Ramos (cell line): ENCODE results near the gene CDK11B.
"Not testable (repeated sequence)": the region's sequence is repeated elsewhere in the genome, so short reads cannot be mapped to it uniquely, and the experiment has no call there.

Experiments
- in situ Hi-C: fragments of 300-500 bp; cut with MboI; formaldehyde crosslinking; loops from one replicate; pipeline ENCODE4 v1.14.3; 2022; ENCODE audit warnings: low sequenced_read_pairs; ENCODE audit not compliant: unreplicated experiment

CDK11B gene

GRCh38 chr1:1683104-1683905 is 24.5 kb upstream of the CDK11B start:
- in situ Hi-C loops, result no loop called here

- in situ Hi-C loops, result no loop called here
Observed at GRCh38 chr1:1680912-1681273, 22.1 kb upstream of the CDK11B start.

DNA sequence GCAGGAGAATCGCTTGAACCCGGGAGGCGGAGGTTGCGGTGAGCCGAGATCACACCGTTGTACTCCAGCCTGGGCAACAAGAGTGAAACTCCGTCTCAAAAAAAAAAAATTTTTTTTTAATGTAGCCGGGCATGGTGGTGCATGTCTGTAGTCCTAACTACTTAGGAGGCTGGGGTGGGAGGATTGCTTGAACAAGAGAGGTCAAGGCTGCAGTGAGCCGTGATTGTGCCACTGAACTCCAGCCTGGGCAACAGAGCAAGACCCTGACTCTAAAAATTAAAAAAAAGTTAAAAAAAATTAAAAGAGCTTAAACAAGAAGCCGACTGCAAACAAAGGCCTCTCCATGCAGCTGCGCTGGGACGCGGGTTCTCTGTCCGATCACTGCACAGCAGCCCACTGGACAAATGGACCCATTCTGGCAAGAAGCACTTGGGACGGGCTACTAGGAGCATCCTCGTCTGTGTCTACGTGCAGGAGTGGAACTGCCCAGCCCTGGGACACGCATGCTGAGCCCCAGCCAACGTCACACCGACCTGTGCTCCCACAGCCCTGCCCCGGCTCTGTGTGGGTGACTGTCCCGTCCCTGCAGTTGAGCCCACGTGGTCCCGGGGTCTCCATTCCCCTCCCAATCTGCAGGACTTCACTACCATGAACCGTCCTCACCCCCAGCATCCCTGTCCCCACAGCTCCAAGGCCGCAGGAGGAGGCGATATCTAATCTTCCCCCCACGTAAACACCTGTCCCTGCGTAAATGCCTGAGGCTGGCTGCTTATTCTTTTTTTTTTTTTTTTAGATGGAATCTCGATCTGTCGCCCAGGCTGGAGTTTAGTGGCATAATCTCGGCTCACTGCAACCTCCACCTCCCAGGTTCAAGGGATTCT is 21.5 kb upstream of the CDK11B start:
- in situ Hi-C loops, result no loop called here

GRCh38 chr1:1678581-1679380 is 20.0 kb upstream of the CDK11B start:
- in situ Hi-C loops, result no loop called here

DNA sequence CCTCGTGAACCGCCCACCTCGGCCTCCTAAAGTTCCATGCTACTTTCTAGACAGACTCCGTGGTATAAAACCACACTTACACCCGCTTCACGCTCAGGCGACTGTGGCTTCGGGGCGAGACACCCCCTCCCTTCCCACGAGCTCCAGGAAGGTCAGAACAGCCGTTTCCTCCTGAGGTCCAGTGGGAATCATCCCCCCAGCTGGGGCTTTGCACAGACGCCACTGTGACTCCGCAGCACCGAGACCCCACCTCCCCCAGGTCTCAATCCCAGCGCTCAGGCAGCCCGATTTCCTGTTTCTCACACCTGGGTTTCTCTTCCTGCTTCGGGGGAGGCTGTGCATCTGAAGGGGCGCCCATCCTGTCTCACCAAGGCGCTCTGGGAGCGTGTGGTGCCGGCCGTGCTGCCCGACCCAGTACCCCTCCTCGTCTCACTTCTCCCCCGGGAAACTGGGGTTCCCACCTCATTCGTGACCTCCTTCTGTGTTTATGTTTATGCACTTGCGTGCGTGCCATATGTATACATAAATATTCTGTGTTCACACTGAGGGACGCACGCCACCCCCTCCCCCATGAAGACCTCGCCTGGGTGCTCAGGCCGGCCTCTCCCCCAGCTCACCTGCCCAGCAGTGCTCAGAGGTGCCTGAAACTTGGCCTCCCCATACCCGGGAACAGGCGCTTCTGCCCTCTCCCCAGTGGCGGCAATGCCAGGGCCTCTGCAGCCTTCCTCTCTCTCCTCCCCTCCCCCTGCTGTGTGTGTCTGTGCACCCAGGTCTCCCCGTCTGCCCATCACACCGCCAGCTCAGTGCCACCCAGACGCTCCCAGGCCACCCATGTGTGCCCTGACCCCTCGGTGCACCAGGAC is 19.1 kb upstream of the CDK11B start:
- in situ Hi-C loops, result no loop called here

GRCh38 chr1:1676087-1676486 is 17.3 kb upstream of the CDK11B start:
- in situ Hi-C loops, result not testable (repeated sequence)

DNA sequence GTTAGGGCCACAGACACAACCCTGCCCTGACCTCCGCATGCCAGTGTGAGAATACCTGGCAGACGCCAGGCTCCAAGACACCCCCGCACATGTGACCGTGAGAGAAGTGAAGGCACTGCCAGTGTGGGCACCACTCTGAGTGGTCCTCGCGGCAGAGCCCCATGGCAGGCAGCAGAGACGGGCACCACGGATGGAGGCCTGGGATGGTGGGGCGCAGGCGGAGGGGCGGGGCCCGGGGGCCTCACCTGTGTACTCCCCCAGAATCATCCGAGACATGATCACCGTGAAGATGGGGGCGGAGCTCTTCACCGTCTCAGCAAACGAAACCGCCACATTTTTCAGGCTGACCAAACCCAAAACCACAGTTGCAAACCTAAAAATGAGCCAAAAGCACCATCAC is 16.4 kb upstream of the CDK11B start:
- in situ Hi-C loops, result not testable (repeated sequence)

DNA sequence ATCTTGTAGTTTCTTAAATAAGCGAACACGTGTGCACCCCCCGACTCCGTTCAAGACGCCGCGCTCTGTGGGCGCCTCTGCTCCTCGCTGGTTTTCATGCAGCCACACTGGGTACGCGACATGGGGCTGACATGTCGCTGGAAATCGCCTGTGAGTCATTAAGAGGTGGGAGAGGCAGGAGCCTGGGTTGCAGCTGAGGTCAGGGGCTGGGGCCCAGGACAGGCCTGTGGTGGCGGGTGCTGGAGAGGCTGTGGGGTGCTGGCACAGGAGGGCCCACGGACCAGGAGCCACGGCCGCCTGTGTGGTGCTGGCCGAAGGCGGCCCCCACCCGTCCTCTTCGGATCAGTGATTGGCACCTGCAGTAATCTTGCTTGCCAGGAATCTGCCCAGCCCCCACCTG is 16.0 kb upstream of the CDK11B start:
- in situ Hi-C loops, result not testable (repeated sequence)

DNA sequence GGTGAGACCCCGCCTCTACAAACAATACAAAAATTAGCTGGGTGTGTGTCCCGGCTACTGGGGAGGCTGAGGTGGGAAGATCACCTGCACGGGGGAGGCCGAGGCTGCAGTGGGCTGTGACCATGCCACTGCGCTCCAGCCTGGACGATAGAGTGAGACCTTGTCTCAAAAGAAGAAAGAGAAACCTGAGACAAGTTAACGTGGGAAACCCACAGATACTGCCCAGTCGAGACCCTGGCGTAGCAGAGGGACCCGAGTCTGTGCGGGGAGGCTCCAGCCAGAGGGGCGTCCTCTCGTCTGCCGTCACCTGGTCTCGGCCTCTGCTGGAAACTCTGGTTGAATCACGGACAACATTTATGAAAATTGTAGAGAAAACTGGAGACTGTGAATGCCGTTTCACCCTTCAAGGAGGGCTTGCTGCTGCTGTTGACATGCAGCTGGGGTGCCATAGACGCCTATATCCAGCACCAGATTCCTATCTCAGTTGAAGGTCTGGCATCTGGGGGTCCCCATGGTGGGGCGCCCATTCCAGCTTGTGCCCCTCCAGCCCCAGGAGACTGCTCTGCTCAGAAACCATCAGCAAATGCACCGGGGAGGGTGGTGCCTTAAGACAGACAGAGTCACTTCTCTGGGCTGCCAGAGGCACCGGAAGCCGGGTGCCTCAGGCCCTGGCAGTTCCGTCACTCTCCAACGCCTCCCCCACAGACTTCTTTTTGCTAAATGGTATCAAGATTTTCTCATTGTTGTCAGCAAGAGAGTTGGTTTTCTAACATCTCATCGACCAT is 13.6 kb upstream of the CDK11B start:
- in situ Hi-C loops, result no loop called here

GRCh38 chr1:1671365-1672119 is 12.7 kb upstream of the CDK11B start:
- in situ Hi-C loops, result no loop called here

GRCh38 chr1:1670866-1671265 is 12.1 kb upstream of the CDK11B start:
- in situ Hi-C loops, result no loop called here

DNA sequence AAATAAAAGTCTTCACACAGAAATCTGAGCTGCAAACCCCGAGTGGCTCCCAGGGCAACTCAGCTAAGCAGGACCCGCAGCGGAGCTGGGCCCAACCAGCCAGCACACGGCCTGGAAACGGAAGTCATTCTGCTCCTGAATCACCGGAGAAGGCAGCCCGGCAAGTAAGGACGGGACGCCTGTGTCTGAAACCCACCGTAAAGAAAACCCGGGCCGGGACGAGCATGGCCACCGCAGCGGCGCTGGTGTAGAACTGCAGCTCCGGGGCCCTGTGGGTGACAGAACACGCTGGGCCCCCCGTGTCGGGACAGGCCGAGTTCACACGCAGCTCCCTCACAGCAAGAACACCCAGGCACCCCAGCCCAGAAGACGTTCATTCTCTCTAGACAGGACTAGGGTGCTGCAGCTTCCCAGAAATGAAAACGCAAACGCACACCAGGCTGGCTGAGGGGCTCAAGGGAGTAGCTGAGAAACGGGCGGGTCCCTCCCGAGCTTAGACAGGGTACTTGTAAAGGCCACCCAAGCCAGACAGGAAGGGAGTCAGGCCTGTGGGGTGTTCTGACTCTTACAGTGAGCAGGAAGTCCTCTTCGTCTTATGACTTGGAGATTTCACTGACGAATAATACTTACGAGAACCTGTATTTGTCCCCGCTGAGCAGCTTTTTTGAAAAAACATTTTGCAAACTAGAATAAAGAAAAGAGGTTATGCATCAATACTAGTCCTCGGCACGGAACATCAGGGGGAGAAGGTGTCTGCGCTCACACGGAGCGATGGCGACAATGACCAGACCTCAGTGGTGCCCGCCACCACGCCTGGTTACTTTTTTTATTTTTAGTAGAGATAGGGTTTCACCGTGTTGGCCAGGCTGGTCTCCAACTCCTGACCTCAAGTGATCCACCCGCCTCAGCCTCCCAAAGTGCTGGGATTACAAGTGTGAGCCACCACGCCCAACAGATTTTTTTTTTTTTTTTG is 10.9 kb upstream of the CDK11B start:
- in situ Hi-C loops, result no loop called here

- in situ Hi-C loops, result no loop called here
Observed at GRCh38 chr1:1666526-1666925, 7.7 kb upstream of the CDK11B start.

- in situ Hi-C loops, result no loop called here
Observed at GRCh38 chr1:1665815-1666251, 7.0 kb upstream of the CDK11B start.

DNA sequence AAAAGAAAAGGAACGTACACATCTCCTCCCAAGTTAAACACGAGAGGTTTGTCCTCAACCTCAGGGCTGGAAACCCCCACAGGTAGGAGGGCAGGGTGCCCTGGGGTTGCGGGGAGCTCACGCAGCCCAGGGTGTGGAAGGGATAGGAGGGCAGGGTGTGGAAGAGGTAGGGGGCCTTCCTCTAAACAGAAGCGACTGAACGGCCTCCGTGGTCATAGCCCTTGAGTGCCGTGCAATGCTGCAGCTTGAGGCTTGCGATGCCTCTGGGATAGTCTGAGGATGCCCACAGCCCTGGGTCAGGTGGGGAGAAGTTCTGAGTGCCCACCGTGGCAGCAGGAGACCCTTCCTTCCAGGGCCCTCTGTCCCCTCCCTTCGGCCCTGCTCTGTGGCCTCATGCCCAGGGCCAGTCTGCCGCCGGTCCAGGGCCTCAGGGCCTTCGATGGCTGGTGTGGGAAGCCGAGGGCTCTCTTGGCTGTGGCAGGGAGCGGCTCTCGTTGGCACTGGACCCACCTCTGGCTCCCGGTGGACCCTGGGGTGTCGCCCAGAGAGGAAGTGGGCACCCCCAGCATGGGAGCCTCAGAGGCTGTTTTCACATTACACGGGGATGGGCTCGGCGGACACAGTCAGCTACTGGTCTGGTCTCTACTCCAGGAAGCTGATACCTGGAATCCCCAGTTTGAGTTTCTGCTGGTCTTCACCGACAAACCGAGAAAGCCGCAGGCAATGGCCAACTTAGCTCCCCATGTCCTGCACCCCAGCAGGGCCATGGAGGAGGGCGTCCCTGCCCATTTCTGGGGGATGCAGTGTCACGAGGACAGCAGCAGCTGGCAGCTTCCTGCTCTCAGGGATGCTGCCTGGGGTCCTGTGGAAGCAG is 6.4 kb upstream of the CDK11B start:
- in situ Hi-C loops, result no loop called here

- in situ Hi-C loops, result not testable (repeated sequence)
Observed at GRCh38 chr1:1664318-1664717, 5.5 kb upstream of the CDK11B start.
